A549 (cell line): ENCODE data around the gene STYXL2. TPM values are rescaled to one million over a fixed set of nuclear protein-coding genes. Genes with fewer than 3 reads are reported as not detected.

Experiments used
- ATAC-seq, 2 experiments: fragments of 200-7000 bp in 1 of 2; fragments of >200 bp in 1 of 2; cut with Nextera tagmentation in 1 of 2; cut with Tn5 transposase in 1 of 2; 3 replicates each; pipeline versions ENCODE4 v1.8.0 to v1.9.1; 2018 to 2020; ENCODE audit warnings: mild to moderate bottlenecking in 1 of 2, moderate library complexity in 1 of 2
- CTCF ChIA-PET: fragments of 300-600 bp; sonication (Branson Sonifier 250); formaldehyde crosslinking; extraction: SDS; loops from one replicate; lab custom pipeline; 2021; ENCODE audit warnings: antibody characterized with exemption, inconsistent platforms; lab: Yijun Ruan, JAX
- POLR2A ChIA-PET: fragments of 350-600 bp; formaldehyde crosslinking; extraction: SDS; loops from one replicate; lab custom pipeline; 2021; ENCODE audit warnings: antibody characterized with exemption, inconsistent platforms; lab: Yijun Ruan, JAX
- DNase-seq, 2 experiments: peaks; one replicate each; pipeline versions ENCODE4 v3.0.0 to v3.0.0-alpha.2; 2011 to 2016; ENCODE audit warnings: low read depth in 1 of 2, low spot score in 1 of 2
- FAIRE-seq: peaks from 2 replicates; lab custom pipeline; 2011; peaks lifted over from hg19 to GRCh38; lab: Jason Lieb, UNC
- H3K27ac ChIP-seq, 2 experiments: fragments of >200 bp; sonication (Bioruptor Twin); formaldehyde crosslinking; 3 replicates each; pipeline ENCODE4 v1.5.1; 2016 to 2017
- H3K4me1 ChIP-seq: fragments of >200 bp; sonication (Bioruptor Twin); formaldehyde crosslinking; 3 replicates; pipeline ENCODE4 v1.6.1; 2016
- H3K4me2 ChIP-seq: fragments of >200 bp; sonication (Bioruptor Twin); formaldehyde crosslinking; 3 replicates; pipeline ENCODE4 v1.6.1; 2016
- H3K4me3 ChIP-seq: fragments of >200 bp; sonication (Bioruptor Twin); formaldehyde crosslinking; 3 replicates; pipeline ENCODE4 v1.5.1; 2016
- H3K9me3 ChIP-seq: fragments of >200 bp; sonication (Bioruptor Twin); formaldehyde crosslinking; 3 replicates; pipeline ENCODE4 v1.6.1; 2016
- CBX2 ChIP-seq: fragments of 200-600 bp; sonication (generic); IDR thresholded peaks from 2 replicates; pipeline ENCODE4 v1.6.1; 2016; ENCODE audit warnings: low read depth, mild to moderate bottlenecking, borderline replicate concordance
- CBX8 ChIP-seq: fragments of 200-600 bp; sonication (generic); IDR thresholded peaks from 2 replicates; pipeline ENCODE4 v1.6.1; 2016
- CEBPB ChIP-seq, 2 experiments: fragments of >200 bp in 1 of 2; sonication (Bioruptor Twin) in 1 of 2; formaldehyde crosslinking in 1 of 2; IDR thresholded peaks; 2 replicates each; pipeline ENCODE4 v1.6.1; 2012 to 2016
- CHD2 ChIP-seq: fragments of 150-350 bp; IDR thresholded peaks from 2 replicates; pipeline ENCODE4 v1.6.1; 2014; ENCODE audit warnings: low read length; ENCODE audit not compliant: partially characterized antibody
- HDAC2 ChIP-seq: fragments of 200-600 bp; sonication (generic); IDR thresholded peaks from 2 replicates; pipeline ENCODE4 v1.6.1; 2016
- HEYL ChIP-seq: fragments of 250-450 bp; sonication (Bioruptor Pico); IDR thresholded peaks from 2 replicates; pipeline ENCODE4 v1.8.0; 2021; ENCODE audit warnings: mild to moderate bottlenecking, moderate library complexity
- HOXB13 ChIP-seq: fragments of 250-450 bp; sonication (Bioruptor Pico); IDR thresholded peaks from 2 replicates; pipeline ENCODE4 v1.5.0; 2020; ENCODE audit warnings: low read depth, mild to moderate bottlenecking, moderate library complexity
- JUN ChIP-seq, 2 experiments: fragments of >200 bp; sonication (Bioruptor Twin); formaldehyde crosslinking; IDR thresholded peaks; 2 replicates in 1 of 2; 3 replicates in 1 of 2; pipeline ENCODE4 v1.6.1; 2016 to 2017
- KDM1A ChIP-seq: fragments of 200-600 bp; sonication (generic); IDR thresholded peaks from 2 replicates; pipeline ENCODE4 v1.6.1; 2016; ENCODE audit warnings: low read depth, mild to moderate bottlenecking
- MAZ ChIP-seq: fragments of 150-350 bp; IDR thresholded peaks from 2 replicates; pipeline ENCODE4 v1.6.1; 2014; ENCODE audit warnings: antibody characterized with exemption, low read depth, low read length, borderline replicate concordance
- NPAS2 ChIP-seq: fragments of 250-450 bp; sonication (Bioruptor Pico); IDR thresholded peaks from 2 replicates; pipeline ENCODE4 v1.8.0; 2022; ENCODE audit warnings: mild to moderate bottlenecking, moderate library complexity, borderline replicate concordance
- POLR2A ChIP-seq: IDR thresholded peaks from 2 replicates; pipeline ENCODE4 v1.6.1; 2012; ENCODE audit warnings: mild to moderate bottlenecking, low read length
- RAD21 ChIP-seq, 2 experiments: fragments of >200 bp in 1 of 2; sonication (Bioruptor Twin) in 1 of 2; formaldehyde crosslinking in 1 of 2; IDR thresholded peaks in 1 of 2; conservative IDR thresholded peaks in 1 of 2; 2 replicates in 1 of 2; 3 replicates in 1 of 2; pipeline ENCODE4 v1.6.1; 2012 to 2018; ENCODE audit warnings: inconsistent platforms in 1 of 2
- RARB ChIP-seq: fragments of 250-450 bp; sonication (Bioruptor Pico); IDR thresholded peaks from 2 replicates; pipeline ENCODE4 v1.8.0; 2021; ENCODE audit warnings: mild to moderate bottlenecking, moderate library complexity
- RCOR1 ChIP-seq: fragments of 150-350 bp; IDR thresholded peaks from 2 replicates; pipeline ENCODE4 v1.6.1; 2014; ENCODE audit warnings: antibody characterized with exemption, low read length, low read depth
- SMC3 ChIP-seq: fragments of >200 bp; sonication (Bioruptor Twin); formaldehyde crosslinking; IDR thresholded peaks from 3 replicates; pipeline ENCODE4 v1.6.1; 2018; ENCODE audit warnings: inconsistent platforms
- SREBF2 ChIP-seq: fragments of 450-650 bp; IDR thresholded peaks from 2 replicates; pipeline ENCODE4 v1.6.1; 2014; ENCODE audit warnings: mild to moderate bottlenecking, moderate library complexity
- ZC3H11A ChIP-seq: fragments of 450-650 bp; IDR thresholded peaks from 2 replicates; pipeline ENCODE4 v1.6.1; 2014; ENCODE audit warnings: antibody characterized with exemption, mild to moderate bottlenecking
- ZFP36 ChIP-seq: fragments of 450-650 bp; IDR thresholded peaks from 2 replicates; pipeline ENCODE4 v1.6.1; 2014; ENCODE audit warnings: borderline replicate concordance; ENCODE audit not compliant: partially characterized antibody
- WGBS: methylation state at CpG from one replicate; pipeline ENCODE4 v1.1.6; 2017; ENCODE audit errors: missing lambda C conversion rate; 5-methylcytosine and 5-hydroxymethylcytosine counted together
- polyA plus RNA-seq, 4 experiments: library from polyadenylated mRNA; depleted of rRNA in 3 of 4; stranded (reverse); fragments of >200 nt; fragmentation: RNase III in 1 of 4; extraction: RNeasy Plus Mini Kit Qiagen cat#74134 plus additional on column Dnase treatment in 1 of 4; gene quantifications; 2 replicates in 3 of 4; 3 replicates in 1 of 4; pipeline ENCODE4 v1.2.3, GENCODE V29; 2011 to 2017
- TF ChIP-seq, protein P1 (sequence below): fragments of 250-450 bp; sonication (Bioruptor Pico); IDR thresholded peaks from 2 replicates; pipeline ENCODE4 v1.5.0; 2020; ENCODE audit warnings: low read depth, mild to moderate bottlenecking, moderate library complexity
- TF ChIP-seq, protein P2 (sequence below): fragments of >200 bp; sonication (Bioruptor Twin); formaldehyde crosslinking; IDR thresholded peaks from 3 replicates; pipeline ENCODE4 v1.5.1; 2016
- TF ChIP-seq, protein P3 (sequence below): IDR thresholded peaks from 2 replicates; pipeline ENCODE4 v1.6.1; 2012
- TF ChIP-seq, protein P4 (sequence below): fragments of 250-450 bp; sonication (Bioruptor Pico); IDR thresholded peaks from 2 replicates; pipeline ENCODE4 v1.5.0; 2021; ENCODE audit warnings: mild to moderate bottlenecking, moderate library complexity, borderline replicate concordance

The STYXL2 gene
- polyA plus RNA-seq, 2 of the 4 experiments (the other 2 are of a cell fraction), result not detected

DNA sequence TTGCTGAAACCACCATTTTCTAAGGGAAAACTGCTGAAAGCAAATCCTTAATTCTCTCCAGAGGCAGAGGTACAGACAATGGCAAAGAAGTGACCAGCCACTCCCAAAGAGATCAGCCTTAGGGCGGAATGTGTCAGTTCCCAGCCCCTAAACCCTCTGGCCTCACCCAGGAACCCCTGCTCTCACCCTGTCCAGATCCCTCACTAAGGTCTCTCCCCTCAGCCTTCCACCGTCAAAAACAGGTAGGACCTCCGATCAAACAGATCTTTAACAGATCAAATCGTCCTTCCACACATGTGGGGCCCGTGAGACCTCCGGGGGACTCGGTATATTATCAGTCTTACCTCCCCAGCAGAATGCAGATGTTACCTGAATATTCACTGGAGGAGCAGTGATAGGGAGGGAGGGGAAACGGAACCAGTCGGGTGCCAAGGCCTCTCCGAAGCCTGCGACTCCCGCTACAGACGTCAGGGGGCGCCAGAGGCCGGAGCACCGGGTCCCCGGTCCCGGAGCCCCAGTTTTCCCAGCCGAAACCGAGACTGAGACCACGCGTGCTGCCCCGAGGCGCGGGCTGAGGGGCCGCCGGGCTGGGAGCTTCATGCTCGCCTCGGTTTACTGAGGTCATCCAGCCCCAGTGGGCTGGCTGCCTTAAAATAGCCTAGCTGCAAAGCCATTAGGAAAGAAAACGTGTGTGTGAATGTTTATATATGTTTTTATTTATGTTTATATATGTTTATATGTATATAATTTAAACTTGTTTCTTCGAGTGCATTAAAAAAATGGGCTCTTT lies 27.3 kb upstream of the STYXL2 start:
- Histone ChIP-seq H3K4me2 (peak overlapping the region; percentile 99), H3K9me3 (no peaks in the 10 kb centered on the region), H3K4me3 (peak overlapping the region; percentile 40), H3K27ac (peak overlapping the region; percentile 65 to 82), H3K4me1 (no peaks in the 10 kb centered on the region)
- ChIA-PET POLR2A (interaction anchor here (1.1 kb wide), 1 partner anchor 154 kb away, joined by 3 read pairs; no protein-coding TSS in a partner anchor), CTCF (interaction anchor here (0.6 to 18.6 kb wide), 51 partner anchors 8 to 522 kb away, joined by 3 to 534 read pairs (median 4); partner anchors contain the start of genes GPA33 and POU2F1)
- WGBS, result 7% methylated on average over 31 of the region's 31 CpGs
- FAIRE-seq (no peak), DNase-seq (peak; percentile 45 to 86), ATAC-seq (peak; percentile 89 to 98)
- TF ChIP-seq, protein P1, sequence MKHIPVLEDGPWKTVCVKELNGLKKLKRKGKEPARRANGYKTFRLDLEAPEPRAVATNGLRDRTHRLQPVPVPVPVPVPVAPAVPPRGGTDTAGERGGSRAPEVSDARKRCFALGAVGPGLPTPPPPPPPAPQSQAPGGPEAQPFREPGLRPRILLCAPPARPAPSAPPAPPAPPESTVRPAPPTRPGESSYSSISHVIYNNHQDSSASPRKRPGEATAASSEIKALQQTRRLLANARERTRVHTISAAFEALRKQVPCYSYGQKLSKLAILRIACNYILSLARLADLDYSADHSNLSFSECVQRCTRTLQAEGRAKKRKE (CRISPR knock-in tag), result no peak
- TF ChIP-seq, protein P2, sequence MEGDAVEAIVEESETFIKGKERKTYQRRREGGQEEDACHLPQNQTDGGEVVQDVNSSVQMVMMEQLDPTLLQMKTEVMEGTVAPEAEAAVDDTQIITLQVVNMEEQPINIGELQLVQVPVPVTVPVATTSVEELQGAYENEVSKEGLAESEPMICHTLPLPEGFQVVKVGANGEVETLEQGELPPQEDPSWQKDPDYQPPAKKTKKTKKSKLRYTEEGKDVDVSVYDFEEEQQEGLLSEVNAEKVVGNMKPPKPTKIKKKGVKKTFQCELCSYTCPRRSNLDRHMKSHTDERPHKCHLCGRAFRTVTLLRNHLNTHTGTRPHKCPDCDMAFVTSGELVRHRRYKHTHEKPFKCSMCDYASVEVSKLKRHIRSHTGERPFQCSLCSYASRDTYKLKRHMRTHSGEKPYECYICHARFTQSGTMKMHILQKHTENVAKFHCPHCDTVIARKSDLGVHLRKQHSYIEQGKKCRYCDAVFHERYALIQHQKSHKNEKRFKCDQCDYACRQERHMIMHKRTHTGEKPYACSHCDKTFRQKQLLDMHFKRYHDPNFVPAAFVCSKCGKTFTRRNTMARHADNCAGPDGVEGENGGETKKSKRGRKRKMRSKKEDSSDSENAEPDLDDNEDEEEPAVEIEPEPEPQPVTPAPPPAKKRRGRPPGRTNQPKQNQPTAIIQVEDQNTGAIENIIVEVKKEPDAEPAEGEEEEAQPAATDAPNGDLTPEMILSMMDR, result peak; percentile 97
- TF ChIP-seq, protein P3, sequence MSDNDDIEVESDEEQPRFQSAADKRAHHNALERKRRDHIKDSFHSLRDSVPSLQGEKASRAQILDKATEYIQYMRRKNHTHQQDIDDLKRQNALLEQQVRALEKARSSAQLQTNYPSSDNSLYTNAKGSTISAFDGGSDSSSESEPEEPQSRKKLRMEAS, result peak; percentile 31; the same call in 1 of the 2 replicates
- TF ChIP-seq, protein P4, sequence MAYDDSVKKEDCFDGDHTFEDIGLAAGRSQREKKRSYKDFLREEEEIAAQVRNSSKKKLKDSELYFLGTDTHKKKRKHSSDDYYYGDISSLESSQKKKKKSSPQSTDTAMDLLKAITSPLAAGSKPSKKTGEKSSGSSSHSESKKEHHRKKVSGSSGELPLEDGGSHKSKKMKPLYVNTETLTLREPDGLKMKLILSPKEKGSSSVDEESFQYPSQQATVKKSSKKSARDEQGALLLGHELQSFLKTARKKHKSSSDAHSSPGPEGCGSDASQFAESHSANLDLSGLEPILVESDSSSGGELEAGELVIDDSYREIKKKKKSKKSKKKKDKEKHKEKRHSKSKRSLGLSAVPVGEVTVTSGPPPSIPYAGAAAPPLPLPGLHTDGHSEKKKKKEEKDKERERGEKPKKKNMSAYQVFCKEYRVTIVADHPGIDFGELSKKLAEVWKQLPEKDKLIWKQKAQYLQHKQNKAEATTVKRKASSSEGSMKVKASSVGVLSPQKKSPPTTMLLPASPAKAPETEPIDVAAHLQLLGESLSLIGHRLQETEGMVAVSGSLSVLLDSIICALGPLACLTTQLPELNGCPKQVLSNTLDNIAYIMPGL, result no peak
- TF ChIP-seq RAD21 (conservative IDR thresholded peaks at IDR 0.05 in 1 of 2, IDR thresholded peaks at IDR 0.05 in 1 of 2) (peak; percentile 96 to 99), RCOR1 (no peak), ZC3H11A (no peak), MAZ (no peak), RARB (CRISPR knock-in tag) (no peak), SMC3 (peak; percentile 98), HOXB13 (CRISPR knock-in tag) (no peak)

DNA sequence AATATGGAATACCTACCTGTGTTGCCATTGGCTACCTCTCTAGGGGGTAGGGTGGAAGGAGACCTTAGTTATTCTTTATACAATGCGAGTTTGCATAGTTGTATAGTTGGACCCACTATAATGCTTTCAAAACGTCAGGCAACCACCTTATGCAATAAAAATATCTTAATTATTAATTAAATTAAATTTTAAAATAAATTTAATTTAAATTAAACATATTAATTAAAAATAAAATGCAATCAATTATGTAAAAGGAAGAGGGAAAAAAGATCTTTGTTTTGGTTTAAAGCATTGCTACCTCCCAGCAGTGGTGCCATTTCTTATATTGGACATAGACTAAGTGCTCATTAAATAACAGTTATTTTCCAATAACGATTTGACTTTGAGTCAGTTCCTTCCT lies 26.0 kb upstream of the STYXL2 start:
- DNase-seq (no peak), ATAC-seq (no peak), FAIRE-seq (no peak)
- H3K27ac ChIP-seq, result no peak overlapping the region
- ChIA-PET CTCF (interaction anchor here (1.6 kb wide), 1 partner anchor 9 kb away, joined by 5 read pairs; no protein-coding TSS in a partner anchor), POLR2A (no interaction called here)
- 28% methylated on average over 3 of the region's 3 CpGs for WGBS
- TF ChIP-seq CHD2 (no peak), NPAS2 (CRISPR knock-in tag) (no peak), SREBF2 (no peak), JUN (IDR thresholded peaks at IDR 0.05) (no peak), HDAC2 (no peak), CBX8 (no peak), ZC3H11A (no peak), HEYL (no peak), CEBPB (IDR thresholded peaks at IDR 0.05) (no peak), KDM1A (no peak), POLR2A (no peak), CBX2 (no peak), ZFP36 (no peak)
- H3K9me3 ChIP-seq, result no peaks in the 10 kb centered on the region
- no peak overlapping the region for H3K4me3 ChIP-seq
- H3K4me2 ChIP-seq, result no peak overlapping the region
- no peaks in the 10 kb centered on the region for H3K4me1 ChIP-seq
